GM18909 (cell line): ENCODE results near the gene TAF4B.
"Not testable (repeated sequence)": the region's sequence is repeated elsewhere in the genome, so short reads cannot be mapped to it uniquely, and the experiment has no call there.

Experiments
- ATAC-seq: cut with Tn5 transposase; IDR thresholded peaks from one replicate; pipeline ENCODE4 v1.9.1; 2021; ENCODE audit warnings: mild to moderate bottlenecking; ENCODE audit not compliant: unreplicated experiment, poor library complexity

Gene TAF4B

GRCh38 chr18:26233208-26233607, 7.0 kb downstream of the TAF4B start:
- no peak for ATAC-seq

DNA sequence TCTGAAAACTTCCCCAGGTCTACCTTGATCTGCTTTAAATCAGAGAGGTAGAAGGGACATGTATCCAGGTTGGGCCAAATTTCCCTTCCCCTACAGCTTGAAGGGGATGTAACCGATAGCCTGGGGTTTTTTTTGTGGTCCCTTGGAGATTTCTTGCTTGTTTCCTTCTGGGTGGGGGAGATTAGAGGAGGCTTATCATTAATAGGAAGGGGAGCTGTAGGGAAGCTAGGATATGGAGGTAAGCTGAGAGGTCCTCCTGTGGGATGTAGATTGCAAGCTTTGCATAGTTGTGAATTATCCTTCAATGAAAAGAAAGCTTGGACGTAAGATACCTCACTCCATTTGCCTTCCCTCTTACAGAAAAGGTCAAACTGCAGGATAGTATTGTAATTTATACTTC, 11.1 kb downstream of the TAF4B start:
- ATAC-seq: not testable (repeated sequence)

GRCh38 chr18:26238718-26239117, 12.5 kb downstream of the TAF4B start:
- not testable (repeated sequence) for ATAC-seq

GRCh38 chr18:26242392-26242791, 16.1 kb downstream of the TAF4B start:
- ATAC-seq: not testable (repeated sequence)

- not testable (repeated sequence) for ATAC-seq
Measured at GRCh38 chr18:26245434-26245833, 19.2 kb downstream of the TAF4B start.

- no peak for ATAC-seq
Measured at GRCh38 chr18:26252411-26252810, 26.2 kb downstream of the TAF4B start.

GRCh38 chr18:26254808-26255207, 28.6 kb downstream of the TAF4B start:
- ATAC-seq: not testable (repeated sequence)

- peak; percentile 57 for ATAC-seq
Measured at GRCh38 chr18:26255695-26256622, 29.7 kb downstream of the TAF4B start.

GRCh38 chr18:26258711-26259110, 32.5 kb downstream of the TAF4B start:
- ATAC-seq: no peak

GRCh38 chr18:26259416-26259815, 33.2 kb downstream of the TAF4B start:
- not testable (repeated sequence) for ATAC-seq

DNA sequence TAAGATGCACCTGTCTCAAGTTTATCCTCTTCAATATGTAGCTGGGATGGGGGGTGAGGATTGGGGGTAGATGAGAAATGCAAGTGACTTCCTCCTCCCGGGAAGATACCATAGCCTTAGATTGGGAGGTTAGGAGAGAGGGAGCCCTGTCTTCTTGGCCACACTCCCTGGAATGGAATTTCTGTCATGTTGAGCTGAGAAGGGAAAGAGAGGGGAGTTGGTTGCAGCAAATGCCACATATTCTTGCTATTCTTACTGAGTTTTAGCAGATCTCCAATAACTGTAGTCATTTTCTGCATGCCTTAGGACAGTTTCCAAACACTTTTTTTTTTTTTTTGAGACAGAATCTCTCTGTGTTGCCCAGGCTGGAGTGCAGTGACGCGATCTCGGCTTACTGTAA, 35.9 kb downstream of the TAF4B start:
- no peak for ATAC-seq

DNA sequence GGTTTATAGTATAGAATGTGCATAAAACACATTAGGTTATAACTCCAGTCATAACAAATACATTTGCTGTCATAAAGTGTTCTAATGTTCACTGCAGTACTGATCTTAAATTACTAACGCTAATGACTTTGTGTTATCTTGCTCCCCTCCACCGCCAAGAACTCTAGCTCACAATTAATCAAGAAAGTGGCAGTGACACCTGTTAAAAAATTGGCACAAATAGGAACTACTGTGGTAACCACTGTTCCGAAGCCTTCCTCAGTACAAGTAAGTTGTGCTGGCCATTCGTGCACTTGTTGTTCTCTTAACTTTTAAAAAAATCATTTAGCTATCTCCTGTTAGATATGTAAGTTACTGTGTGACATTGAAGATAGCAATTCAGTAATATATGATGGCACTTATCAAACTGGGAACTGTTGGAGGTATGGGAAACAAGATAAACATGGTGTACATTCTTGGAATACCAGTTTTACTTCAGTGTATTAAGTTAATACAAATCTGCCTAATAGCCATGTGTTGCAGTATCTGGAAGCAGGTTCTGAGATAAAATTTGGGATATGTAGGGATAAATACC, 41.2 kb downstream of the TAF4B start:
- no peak for ATAC-seq

- no peak for ATAC-seq
Measured at GRCh38 chr18:26268454-26268853, 42.2 kb downstream of the TAF4B start.

DNA sequence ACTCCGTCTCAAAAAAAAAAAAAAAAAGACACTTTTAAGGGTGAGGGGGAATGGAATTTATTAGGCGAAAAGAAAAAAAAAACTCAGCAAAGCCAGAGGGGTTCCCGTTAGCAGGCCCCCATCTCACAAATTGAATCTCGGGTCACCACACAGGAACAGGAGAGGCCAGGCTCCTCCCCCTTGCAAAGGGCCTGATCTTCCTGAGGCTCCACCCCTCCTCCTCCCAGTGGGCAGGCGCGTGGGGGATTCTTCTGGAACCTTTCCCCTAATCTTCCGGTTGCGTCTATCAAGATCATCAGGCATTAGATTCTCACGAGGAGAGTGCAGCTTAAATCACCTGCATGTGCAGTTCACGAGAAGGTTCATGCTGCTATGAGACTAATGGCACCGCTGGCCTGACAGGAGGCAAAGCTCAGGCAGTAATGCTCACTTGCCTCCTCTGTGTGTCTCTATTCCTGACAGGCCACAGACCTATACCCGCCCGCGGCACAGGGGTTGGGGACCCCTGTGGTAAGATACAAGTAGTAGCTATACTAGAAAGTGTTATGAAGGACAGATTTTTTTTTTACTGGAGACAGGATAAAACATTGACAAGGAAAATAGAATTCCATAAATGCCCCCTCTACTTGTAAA, 45.8 kb downstream of the TAF4B start:
- no peak for ATAC-seq

- no peak for ATAC-seq
Measured at GRCh38 chr18:26277374-26277773, 51.1 kb downstream of the TAF4B start.

- no peak for ATAC-seq
Measured at GRCh38 chr18:26279428-26279827, 53.2 kb downstream of the TAF4B start.

GRCh38 chr18:26286008-26286407, 59.8 kb downstream of the TAF4B start:
- no peak for ATAC-seq

DNA sequence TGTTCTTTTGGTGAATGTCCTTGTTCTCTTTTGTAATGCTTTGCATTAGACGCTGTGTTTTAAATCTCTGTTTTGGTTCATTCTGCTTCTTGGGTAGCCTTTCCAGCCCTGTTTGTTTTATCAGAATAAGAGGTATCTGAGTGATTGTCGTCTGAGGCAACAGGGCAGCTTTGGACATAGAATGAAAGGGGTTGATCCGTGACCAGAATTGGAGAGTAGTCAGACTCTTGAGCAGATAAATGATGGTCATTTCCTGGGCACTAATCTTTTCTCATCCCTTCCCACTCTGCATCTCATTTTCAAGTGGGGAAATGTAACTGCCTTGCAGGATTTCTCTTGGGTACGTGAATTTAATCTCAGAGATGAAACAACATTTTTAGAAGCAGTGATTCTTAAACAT, 61.4 kb downstream of the TAF4B start:
- ATAC-seq: no peak

DNA sequence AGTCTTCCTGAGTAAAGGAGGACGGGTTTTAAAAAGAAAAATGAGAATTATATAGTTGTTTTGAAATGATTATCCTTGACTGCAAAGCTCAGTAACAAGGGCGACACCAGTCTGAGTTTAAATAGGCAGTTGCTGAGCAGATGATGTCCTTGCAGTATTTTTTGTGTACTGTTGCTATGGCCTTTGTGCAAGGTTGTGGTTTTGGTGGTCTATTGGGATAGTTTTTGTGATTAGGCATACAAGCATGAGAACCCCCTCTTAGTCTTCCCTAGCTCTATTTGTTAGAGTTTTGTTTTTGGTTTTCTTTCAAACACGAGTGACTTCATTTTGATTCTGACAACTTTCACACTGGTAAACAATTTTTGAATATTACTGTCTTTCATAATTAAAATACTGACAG, 64.1 kb downstream of the TAF4B start:
- ATAC-seq: no peak

DNA sequence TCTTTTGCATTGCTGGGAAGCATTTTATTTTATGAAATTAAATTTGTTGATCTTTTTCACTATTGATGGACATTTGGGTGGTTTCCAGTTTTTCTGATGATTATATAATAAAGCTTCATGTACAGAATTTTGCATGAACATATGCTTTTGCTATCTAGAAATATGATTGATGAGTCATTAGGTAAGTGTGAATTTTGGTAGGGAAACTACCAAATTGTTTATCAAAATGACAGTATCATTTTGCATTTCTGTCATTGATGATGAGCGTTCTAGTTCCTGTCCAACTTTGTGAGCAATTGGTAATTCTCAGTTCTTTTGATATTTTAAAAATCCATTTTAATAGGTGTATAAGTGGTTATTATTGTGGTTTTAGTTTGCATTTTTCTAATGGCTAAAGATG, 67.7 kb downstream of the TAF4B start:
- ATAC-seq: no peak

GRCh38 chr18:26298107-26298506, 71.9 kb downstream of the TAF4B start:
- ATAC-seq: no peak
